HCT116 (cell line): ENCODE results near the gene FIBCD1. TPM values are rescaled to one million over a fixed set of nuclear protein-coding genes. Genes with fewer than 3 reads are reported as not detected.

Experiments used
- ATAC-seq: fragments of 200-7000 bp; cut with Tn5 transposase; 2 replicates; pipeline ENCODE4 v1.9.1; 2020; ENCODE audit warnings: mild to moderate bottlenecking, moderate library complexity
- BruUV-seq: library from RNA; stranded (reverse); fragments of 400-500 nt; replicated peaks from 2 replicates; lab custom pipeline; 2021; lab: Mats Ljungman, UMichigan
- CTCF ChIA-PET: fragments of 300-600 bp; sonication (Branson Sonifier 250); formaldehyde crosslinking; loops from one replicate; lab custom pipeline; 2021; ENCODE audit warnings: antibody characterized with exemption; lab: Charles Lee
- POLR2A ChIA-PET: fragments of 300-600, 350-600 bp; sonication (Branson Sonifier 250); formaldehyde crosslinking; loops from one replicate; lab custom pipeline; 2021; ENCODE audit warnings: antibody characterized with exemption; lab: Charles Lee
- RAD21 ChIA-PET, 2 experiments: fragments of 300-600 bp; sonication (Branson Sonifier 250); formaldehyde crosslinking; loops; one replicate each; lab custom pipeline; 2023; ENCODE audit warnings: low total read pairs in 2 of 2; ENCODE audit not compliant: uncharacterized antibody in 2 of 2, unreplicated experiment in 2 of 2, low non-redundant PET in 1 of 2; lab: Charles Lee
- DNase-seq: peaks from one replicate; pipeline ENCODE4 v3.0.0-alpha.2; 2010; ENCODE audit warnings: low read depth, low spot score
- H2AFZ ChIP-seq: fragments of 200-600 bp; shearing (Covaris generic), sonication (generic); 2 replicates; pipeline ENCODE4 v1.6.1; 2017; ENCODE audit warnings: low read depth, mixed run types, mixed read lengths, antibody characterized with exemption, low read length; ENCODE audit not compliant: poor library complexity, severe bottlenecking
- H3K27ac ChIP-seq: 2 replicates; pipeline ENCODE4 v1.5.1; 2012; ENCODE audit warnings: low read depth, low read length
- H3K27me3 ChIP-seq: fragments of 200-600 bp; sonication (generic); 2 replicates; pipeline ENCODE4 v1.6.1; 2016; ENCODE audit warnings: mixed run types, low read length, mixed read lengths; ENCODE audit not compliant: insufficient read depth
- H3K36me3 ChIP-seq, 2 experiments: fragments of 200-500 bp in 1 of 2; fragments of 200-600 bp in 1 of 2; sonication (Bioruptor generic) in 1 of 2; sonication (generic) in 1 of 2; 2 replicates each; pipeline versions ENCODE4 v1.5.1 to v1.6.1; 2014 to 2016; ENCODE audit warnings: low read length in 2 of 2, inconsistent platforms in 1 of 2, mixed read lengths in 1 of 2, mixed run types in 1 of 2; ENCODE audit not compliant: insufficient read depth in 2 of 2, control insufficient read depth in 1 of 2
- H3K4me1 ChIP-seq, 2 experiments: fragments of 200-600 bp in 1 of 2; sonication (generic) in 1 of 2; 2 replicates each; pipeline versions ENCODE4 v1.5.1 to v1.6.1; 2012 to 2017; ENCODE audit warnings: low read length in 2 of 2, inconsistent platforms in 1 of 2, mild to moderate bottlenecking in 1 of 2, mixed read lengths in 1 of 2, mixed run types in 1 of 2, moderate library complexity in 1 of 2; ENCODE audit not compliant: insufficient read depth in 2 of 2, control insufficient read depth in 1 of 2
- H3K4me2 ChIP-seq: fragments of 200-600 bp; sonication (generic); 2 replicates; pipeline ENCODE4 v1.6.1; 2017; ENCODE audit warnings: mixed run types, low read length, mixed read lengths
- H3K4me3 ChIP-seq, 2 experiments: fragments of 200-600 bp in 1 of 2; sonication (generic) in 1 of 2; replicated peaks in 1 of 2; 2 replicates each; pipeline ENCODE4 v1.5.1; 2011 to 2016; ENCODE audit warnings: low read length in 2 of 2, control low read depth in 1 of 2, low read depth in 1 of 2, mild to moderate bottlenecking in 1 of 2, mixed read lengths in 1 of 2, mixed run types in 1 of 2
- H3K79me2 ChIP-seq: fragments of 200-600 bp; sonication (generic); 2 replicates; pipeline ENCODE4 v1.6.1; 2017; ENCODE audit warnings: mild to moderate bottlenecking, mixed run types, low read length, moderate library complexity, mixed read lengths; ENCODE audit not compliant: insufficient read depth
- H3K9ac ChIP-seq: fragments of 200-600 bp; sonication (generic); 2 replicates; pipeline ENCODE4 v1.6.1; 2016; ENCODE audit warnings: low read length, mixed read lengths
- H3K9me2 ChIP-seq: fragments of 200-600 bp; sonication (generic), shearing (Covaris generic); 2 replicates; pipeline ENCODE4 v1.6.1; 2017; ENCODE audit warnings: mixed run types, mild to moderate bottlenecking, moderate library complexity; ENCODE audit not compliant: insufficient read depth
- H3K9me3 ChIP-seq, 2 experiments: fragments of 200-500 bp in 1 of 2; fragments of 200-600 bp in 1 of 2; sonication (Bioruptor generic) in 1 of 2; sonication (generic) in 1 of 2; 2 replicates each; pipeline ENCODE4 v1.6.1; 2014 to 2017; ENCODE audit warnings: low read length in 2 of 2, mixed read lengths in 2 of 2, inconsistent platforms in 1 of 2, low read depth in 1 of 2, mild to moderate bottlenecking in 1 of 2, mixed run types in 1 of 2, moderate library complexity in 1 of 2; ENCODE audit not compliant: control insufficient read depth in 1 of 2, insufficient read depth in 1 of 2
- H4K20me1 ChIP-seq: fragments of 200-600 bp; sonication (generic), shearing (Covaris generic); 2 replicates; pipeline ENCODE4 v1.6.1; 2017; ENCODE audit warnings: mixed run types, mild to moderate bottlenecking, moderate library complexity; ENCODE audit not compliant: insufficient read depth
- CTCF ChIP-seq, 3 experiments: fragments of 200-600 bp in 1 of 3; sonication (generic) in 1 of 3; IDR thresholded peaks in 2 of 3; conservative IDR thresholded peaks in 1 of 3; 2 replicates each; pipeline ENCODE4 v1.5.1; 2012 to 2017; ENCODE audit warnings: low read depth in 2 of 3, low read length in 2 of 3, antibody characterized with exemption in 1 of 3, borderline replicate concordance in 1 of 3, control low read depth in 1 of 3, mild to moderate bottlenecking in 1 of 3, mixed read lengths in 1 of 3, mixed run types in 1 of 3, moderate library complexity in 1 of 3; ENCODE audit not compliant: insufficient read depth in 1 of 3
- EZH2 ChIP-seq: fragments of 200-600 bp; sonication (generic); IDR thresholded peaks from 2 replicates; pipeline ENCODE4 v1.6.1; 2017; ENCODE audit warnings: antibody characterized with exemption, mixed run types
- YY1 ChIP-seq: IDR thresholded peaks from 2 replicates; pipeline ENCODE4 v1.6.1; 2011; ENCODE audit warnings: low read length, low read depth, moderate library complexity, mild to moderate bottlenecking; ENCODE audit not compliant: insufficient replicate concordance; ENCODE audit errors: extremely low read depth
- intact Hi-C: fragments of 100-400 bp; cut with micrococcal nuclease; formaldehyde crosslinking; loops from 2 replicates; pipeline ENCODE4 v1.10.0; 2022
- total RNA-seq: library from RNA; stranded (reverse); gene quantifications from one replicate; pipeline ENCODE4 v1.2.1, GENCODE V29; 2021; ENCODE audit not compliant: unreplicated experiment

FIBCD1 gene
- total RNA-seq, 1 experiment from 2014 or later, result 26.1 TPM

GRCh38 chr9:130932255-130933079, 6.6 kb downstream of the FIBCD1 start:
- intact Hi-C loops, result no loop called here
- no peak for ATAC-seq
- RAD21 ChIA-PET, result no interaction called here
- H3K27ac ChIP-seq, result no peak overlapping the region
- CTCF ChIA-PET, result interaction anchor here (1.2 to 1.6 kb wide), 2 partner anchors 66 kb away, joined by 3 to 4 read pairs; no protein-coding TSS in a partner anchor
- no peaks in the 10 kb centered on the region for H3K9me2 ChIP-seq
- no peaks in the 10 kb centered on the region for H3K79me2 ChIP-seq
- POLR2A ChIA-PET, result no interaction called here
- no peak overlapping the region for H3K4me2 ChIP-seq
- no peaks in the 10 kb centered on the region for H3K9me3 ChIP-seq
- H3K27me3 ChIP-seq, result no peaks in the 10 kb centered on the region
- peaks cover 43 to 54% of the 10 kb centered on the region in 2 experiments for H3K4me1 ChIP-seq
- no peak overlapping the region for H2AFZ ChIP-seq
- no peak for TF ChIP-seq EZH2
- no peak for TF ChIP-seq CTCF (IDR thresholded peaks at IDR 0.05 in 2 of 3, conservative IDR thresholded peaks at IDR 0.05 in 1 of 3; ENCODE audit: borderline replicate concordance in 1 of 3, insufficient read depth in 1 of 3, low read depth in 2 of 3, low read length in 2 of 3)
- no peak for TF ChIP-seq YY1
- no peak for DNase-seq
- H4K20me1 ChIP-seq, result no peaks in the 10 kb centered on the region
- H3K4me3 ChIP-seq, result no peak overlapping the region
- H3K36me3 ChIP-seq, result no peaks in the 10 kb centered on the region
- H3K9ac ChIP-seq, result no peak overlapping the region
- BruUV-seq, result no TSS peak
